HG03103 (cell line): ENCODE results near the gene KCNJ3.
"Not testable (repeated sequence)": the region's sequence is repeated elsewhere in the genome, so short reads cannot be mapped to it uniquely, and the experiment has no call there.

Experiments used
- ATAC-seq: cut with Tn5 transposase; IDR thresholded peaks from one replicate; pipeline ENCODE4 v1.9.1; 2021; ENCODE audit warnings: low read depth; ENCODE audit not compliant: unreplicated experiment

KCNJ3 gene

DNA sequence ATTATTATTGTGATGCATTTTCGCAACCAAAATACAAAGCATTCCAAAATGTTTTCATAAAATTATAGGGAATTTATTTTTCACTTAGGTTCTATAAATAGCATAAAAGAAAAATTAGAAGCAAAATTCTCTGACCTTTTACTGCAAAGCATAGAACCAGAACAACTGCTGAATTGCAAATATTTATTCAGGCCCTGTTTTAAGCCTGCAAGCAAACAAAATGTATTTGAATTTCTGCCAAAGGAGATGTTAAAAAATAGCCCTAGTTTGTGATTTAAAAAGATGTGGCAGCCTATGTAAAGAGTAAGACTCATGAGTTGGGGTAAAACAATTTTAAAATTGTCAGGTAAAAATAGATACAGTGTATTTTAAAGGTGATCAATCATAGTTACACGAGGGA lies 138.1 kb downstream of the KCNJ3 start:
- no peak for ATAC-seq

- ATAC-seq = no peak
Observed at GRCh38 chr2:154837035-154837434, 138.5 kb downstream of the KCNJ3 start.

DNA sequence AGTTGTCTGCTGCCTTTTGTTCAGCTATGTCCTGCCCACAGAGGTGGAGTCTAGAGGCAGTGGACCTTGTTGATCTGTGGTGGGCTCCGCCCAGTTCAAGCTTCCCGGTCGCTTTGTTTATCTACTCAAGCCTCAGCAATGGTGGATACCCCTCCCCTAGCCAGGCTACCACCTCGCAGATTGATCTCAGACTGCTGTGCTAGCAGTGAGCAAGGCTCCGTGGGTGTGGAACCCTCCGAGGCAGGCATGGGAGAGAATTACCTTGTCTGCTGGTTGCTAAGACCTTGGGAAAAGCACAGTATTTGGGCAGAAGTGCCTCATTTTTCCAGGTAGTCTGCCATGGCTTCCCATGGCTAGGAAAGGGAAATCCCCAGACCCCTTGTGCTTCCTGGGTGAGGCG lies 146.0 kb downstream of the KCNJ3 start:
- no peak for ATAC-seq

GRCh38 chr2:154846842-154847241 lies 148.3 kb downstream of the KCNJ3 start:
- no peak for ATAC-seq

GRCh38 chr2:154849482-154849881 lies 151.0 kb downstream of the KCNJ3 start:
- no peak for ATAC-seq

DNA sequence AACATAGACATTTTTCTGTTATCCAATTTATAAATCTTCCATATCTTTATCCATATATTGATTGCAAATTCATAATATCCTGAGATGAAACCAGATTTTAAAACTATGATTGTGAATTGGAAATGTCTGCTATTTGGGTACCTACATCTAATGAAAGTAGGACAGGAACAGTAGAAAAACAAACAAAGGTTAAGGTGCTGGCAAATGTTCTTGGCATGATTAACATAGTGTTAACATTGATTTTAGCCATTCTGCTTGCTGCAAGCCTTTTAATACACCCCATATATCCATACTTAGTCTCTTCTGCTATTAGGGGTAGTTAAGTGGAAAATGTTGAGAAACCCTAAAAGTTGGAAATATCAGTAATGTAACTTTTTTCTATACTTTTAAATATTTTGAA lies 152.0 kb downstream of the KCNJ3 start:
- no peak for ATAC-seq

GRCh38 chr2:154855138-154855537 lies 156.6 kb downstream of the KCNJ3 start:
- no peak for ATAC-seq

DNA sequence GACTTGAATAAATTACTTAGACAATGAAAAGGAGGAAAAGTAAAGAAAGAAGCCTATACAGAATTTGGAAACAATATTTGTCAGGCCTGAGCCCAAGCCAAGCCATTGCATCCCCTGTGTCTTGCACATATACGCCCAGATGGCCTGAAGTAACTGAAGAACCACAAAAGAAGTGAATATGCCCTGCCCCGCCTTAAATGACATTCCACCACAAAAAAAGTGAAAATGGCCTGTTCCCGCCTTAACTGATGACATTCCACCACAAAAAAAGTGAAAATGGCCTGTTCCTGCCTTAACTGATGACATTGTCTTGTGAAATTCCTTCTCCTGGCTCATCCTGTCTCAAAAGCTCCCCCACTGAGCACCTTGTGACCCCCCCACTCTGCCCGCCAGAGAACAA lies 168.7 kb downstream of the KCNJ3 start:
- not testable (repeated sequence) for ATAC-seq

GRCh38 chr2:154875999-154876398 lies 177.5 kb downstream of the KCNJ3 start:
- ATAC-seq = no peak

DNA sequence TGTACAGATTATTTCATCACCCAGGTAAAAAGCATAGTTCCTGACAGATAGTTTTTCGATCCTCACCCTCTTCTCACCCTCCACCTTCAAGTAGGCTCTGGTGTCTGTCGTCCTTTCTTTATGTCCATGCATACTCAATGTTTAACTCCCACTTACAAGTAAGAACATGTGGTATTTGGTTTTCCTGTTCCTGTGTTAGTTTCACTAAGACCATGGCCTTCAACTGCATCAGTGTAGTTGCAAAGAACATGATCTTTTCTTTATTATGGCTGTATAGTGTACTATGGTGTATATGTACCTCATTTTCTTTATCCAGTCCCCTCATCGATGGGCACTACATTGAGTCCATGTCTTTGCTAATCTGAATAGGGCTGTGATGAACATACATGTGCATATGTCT lies 184.2 kb downstream of the KCNJ3 start:
- ATAC-seq = no peak

DNA sequence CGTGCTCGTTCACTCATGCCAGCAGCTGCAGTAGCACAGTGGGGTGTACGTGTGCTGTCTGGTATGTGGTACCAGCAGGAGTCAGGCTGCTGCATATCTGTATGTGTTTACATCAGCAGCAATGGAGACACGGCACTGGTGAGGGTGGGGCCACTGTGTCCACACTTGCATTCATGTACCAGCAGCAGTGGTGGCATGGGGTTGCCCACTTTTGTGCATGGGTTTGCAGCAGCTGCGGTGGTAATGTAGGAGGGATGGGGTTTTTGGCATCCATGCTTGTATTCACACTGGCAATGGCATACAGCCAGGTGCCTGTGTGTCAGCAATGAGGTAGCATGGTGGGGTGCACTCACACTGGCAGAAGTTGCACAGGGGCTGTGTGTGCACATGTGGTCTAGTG lies 187.8 kb downstream of the KCNJ3 start:
- ATAC-seq = no peak

- no peak for ATAC-seq
Observed at GRCh38 chr2:154898269-154898668, 199.8 kb downstream of the KCNJ3 start.

DNA sequence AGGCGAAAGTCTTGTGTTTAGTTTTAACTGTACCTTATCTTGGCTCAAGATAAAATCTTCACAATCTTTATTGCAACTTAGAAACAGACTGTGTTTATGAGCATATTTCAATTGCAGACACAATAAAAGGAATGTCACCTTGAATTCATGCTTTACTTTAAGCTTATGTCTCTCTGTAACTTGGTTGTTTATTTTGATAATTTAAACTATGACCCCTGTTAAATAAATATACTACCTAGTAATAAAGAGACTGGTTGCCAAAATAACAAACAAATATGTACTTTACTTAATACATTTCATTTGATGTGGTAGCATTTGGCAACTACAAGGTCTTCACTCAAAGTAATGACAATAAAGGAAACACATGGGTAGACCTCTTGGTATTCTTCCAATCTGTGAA lies 202.6 kb downstream of the KCNJ3 start:
- no peak for ATAC-seq
